ENCODE data around the gene MICAL3. TPM values are rescaled to one million over a fixed set of nuclear protein-coding genes. Genes with fewer than 3 reads are reported as not detected.

MICAL3 gene
- polyA plus RNA-seq, 1 donor: 36.1 TPM

DNA sequence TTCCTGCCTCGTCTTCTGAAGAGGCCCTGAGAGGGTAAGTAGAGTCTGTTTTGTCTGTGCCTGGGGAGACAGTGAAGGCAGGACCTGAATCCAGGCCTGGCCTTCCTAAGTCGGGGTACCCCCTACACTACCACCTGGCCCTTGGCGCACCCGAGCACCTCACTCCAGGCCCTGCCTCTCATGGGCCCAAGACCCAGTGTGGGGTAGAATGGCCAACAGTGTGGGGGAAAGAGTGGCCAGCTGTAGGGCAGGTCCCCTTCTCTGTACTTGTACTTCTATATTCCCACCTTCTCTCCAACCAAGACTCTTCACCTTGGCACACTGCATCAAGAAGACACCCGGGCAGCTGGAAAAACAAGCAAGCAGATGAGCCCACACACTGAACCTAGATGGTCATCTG, 227.7 kb downstream of the MICAL3 start:
- DNase-seq: no peak
- H3K4me3 ChIP-seq (ENCODE audit: low read length): no peak overlapping the region
- no peak overlapping the region for H3K27ac ChIP-seq (ENCODE audit: low read length)
- H3K4me1 ChIP-seq (ENCODE audit: control insufficient read depth, insufficient read depth, low read length): peaks cover 18% of the 10 kb centered on the region
- H3K27me3 ChIP-seq (ENCODE audit: control insufficient read depth, insufficient read depth, low read length): no peaks in the 10 kb centered on the region
- WGBS (ENCODE audit: insufficient coverage, low lambda C conversion rate): no CpG with 5 or more reads among the region's 5 CpGs
- H3K36me3 ChIP-seq (ENCODE audit: control insufficient read depth, insufficient read depth, low read length): peaks cover 10% of the 10 kb centered on the region
- no peaks in the 10 kb centered on the region for H3K9me3 ChIP-seq (ENCODE audit: control insufficient read depth, low read depth, low read length)

- Histone ChIP-seq H3K27me3 (ENCODE audit: control insufficient read depth, insufficient read depth, low read length) (no peaks in the 10 kb centered on the region), H3K27ac (ENCODE audit: low read length) (no peak overlapping the region), H3K36me3 (ENCODE audit: control insufficient read depth, insufficient read depth, low read length) (peaks cover 16% of the 10 kb centered on the region), H3K4me1 (ENCODE audit: control insufficient read depth, insufficient read depth, low read length) (peaks cover 14% of the 10 kb centered on the region), H3K4me3 (ENCODE audit: low read length) (no peak overlapping the region), H3K9me3 (ENCODE audit: control insufficient read depth, low read depth, low read length) (no peaks in the 10 kb centered on the region)
- no peak for DNase-seq
- no CpG with 5 or more reads among the region's 32 CpGs for WGBS (ENCODE audit: insufficient coverage, low lambda C conversion rate)
Measured at GRCh38 chr22:17795661-17796548, 228.5 kb downstream of the MICAL3 start.

- peaks cover 25% of the 10 kb centered on the region for H3K36me3 ChIP-seq (ENCODE audit: control insufficient read depth, insufficient read depth, low read length)
- no CpG with 5 or more reads among the region's 25 CpGs for WGBS (ENCODE audit: insufficient coverage, low lambda C conversion rate)
- no peak for DNase-seq
Measured at GRCh38 chr22:17794726-17795542, 229.4 kb downstream of the MICAL3 start.

GRCh38 chr22:17792854-17793434, 231.4 kb downstream of the MICAL3 start:
- H3K4me1 ChIP-seq (ENCODE audit: control insufficient read depth, insufficient read depth, low read length): no peaks in the 10 kb centered on the region
- DNase-seq: no peak
- no peak overlapping the region for H3K4me3 ChIP-seq (ENCODE audit: low read length)
- no peaks in the 10 kb centered on the region for H3K9me3 ChIP-seq (ENCODE audit: control insufficient read depth, low read depth, low read length)
- H3K36me3 ChIP-seq (ENCODE audit: control insufficient read depth, insufficient read depth, low read length): peaks cover 43% of the 10 kb centered on the region
- H3K27ac ChIP-seq (ENCODE audit: low read length): no peak overlapping the region
- WGBS (ENCODE audit: insufficient coverage, low lambda C conversion rate): no CpG with 5 or more reads among the region's 29 CpGs
- no peaks in the 10 kb centered on the region for H3K27me3 ChIP-seq (ENCODE audit: control insufficient read depth, insufficient read depth, low read length)

More at GRCh38 chr22:17794726-17795542, 229.4 kb downstream of the MICAL3 start:
- Histone ChIP-seq H3K4me1 (ENCODE audit: control insufficient read depth, insufficient read depth, low read length) (peaks cover 6% of the 10 kb centered on the region), H3K27me3 (ENCODE audit: control insufficient read depth, insufficient read depth, low read length) (no peaks in the 10 kb centered on the region), H3K9me3 (ENCODE audit: control insufficient read depth, low read depth, low read length) (no peaks in the 10 kb centered on the region), H3K27ac (ENCODE audit: low read length) (no peak overlapping the region), H3K4me3 (ENCODE audit: low read length) (no peak overlapping the region)

- no CpG with 5 or more reads among the region's 5 CpGs for WGBS (ENCODE audit: insufficient coverage, low lambda C conversion rate)
- Histone ChIP-seq H3K27ac (ENCODE audit: low read length) (no peak overlapping the region), H3K9me3 (ENCODE audit: control insufficient read depth, low read depth, low read length) (no peaks in the 10 kb centered on the region), H3K4me1 (ENCODE audit: control insufficient read depth, insufficient read depth, low read length) (peaks cover under 1% of the 10 kb centered on the region), H3K27me3 (ENCODE audit: control insufficient read depth, insufficient read depth, low read length) (no peaks in the 10 kb centered on the region), H3K36me3 (ENCODE audit: control insufficient read depth, insufficient read depth, low read length) (peaks cover 42% of the 10 kb centered on the region), H3K4me3 (ENCODE audit: low read length) (no peak overlapping the region)
- no peak for DNase-seq
Measured at GRCh38 chr22:17792299-17792698, 232.1 kb downstream of the MICAL3 start.

GRCh38 chr22:17791196-17791595, 233.2 kb downstream of the MICAL3 start:
- Histone ChIP-seq H3K9me3 (ENCODE audit: control insufficient read depth, low read depth, low read length) (no peaks in the 10 kb centered on the region), H3K4me3 (ENCODE audit: low read length) (no peak overlapping the region), H3K27me3 (ENCODE audit: control insufficient read depth, insufficient read depth, low read length) (no peaks in the 10 kb centered on the region), H3K36me3 (ENCODE audit: control insufficient read depth, insufficient read depth, low read length) (peaks cover 42% of the 10 kb centered on the region), H3K27ac (ENCODE audit: low read length) (no peak overlapping the region), H3K4me1 (ENCODE audit: control insufficient read depth, insufficient read depth, low read length) (peaks cover 10% of the 10 kb centered on the region)
- no CpG with 5 or more reads among the region's 21 CpGs for WGBS (ENCODE audit: insufficient coverage, low lambda C conversion rate)
- DNase-seq: no peak

- 100% methylated on average over 3 of the region's 27 CpGs for WGBS (ENCODE audit: insufficient coverage, low lambda C conversion rate)
Measured at GRCh38 chr22:17789379-17790200, 234.8 kb downstream of the MICAL3 start.

DNA sequence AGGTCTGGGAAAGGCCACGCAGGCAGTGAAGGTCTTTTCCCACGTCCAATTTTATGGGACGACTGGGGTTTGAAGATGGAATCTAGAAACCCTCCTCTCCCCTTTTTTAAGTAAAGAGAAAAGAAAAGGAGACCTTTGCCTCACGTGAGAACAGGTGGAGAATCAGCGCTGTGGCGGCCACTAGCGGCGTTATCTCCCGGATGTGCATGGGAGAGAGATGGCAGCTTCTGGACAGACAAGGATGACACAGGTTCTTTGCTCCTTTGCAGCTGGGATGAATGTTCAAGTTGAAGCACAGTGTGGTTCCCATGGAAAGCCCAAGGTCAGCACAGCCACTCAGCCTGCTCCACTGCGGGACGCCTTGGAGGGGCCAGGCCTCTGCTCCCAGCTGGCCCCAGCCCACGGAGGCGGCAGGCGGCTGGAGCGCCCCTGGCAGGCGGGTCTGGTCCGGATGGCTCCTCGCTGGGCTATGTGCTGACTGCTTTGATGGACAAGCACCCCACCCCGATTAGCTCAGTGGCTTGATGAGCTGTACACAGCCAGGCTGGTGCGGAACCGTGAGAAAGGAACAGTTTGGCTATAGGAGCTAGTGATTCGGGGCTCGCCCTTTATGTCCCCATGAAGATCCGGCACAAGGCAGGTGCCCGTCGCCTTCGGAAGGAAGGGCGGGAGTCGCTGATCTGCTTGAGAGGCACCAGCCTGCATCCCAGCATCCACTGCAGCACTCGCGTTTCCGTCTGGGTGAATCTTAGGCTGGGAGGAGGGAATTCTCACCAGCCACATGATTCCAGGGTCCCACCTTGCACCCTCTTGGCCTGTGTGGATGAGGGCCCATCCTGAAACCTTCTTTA, 235.6 kb downstream of the MICAL3 start:
- Histone ChIP-seq H3K27me3 (ENCODE audit: control insufficient read depth, insufficient read depth, low read length) (no peaks in the 10 kb centered on the region), H3K27ac (ENCODE audit: low read length) (no peak overlapping the region), H3K4me1 (ENCODE audit: control insufficient read depth, insufficient read depth, low read length) (peaks cover 10% of the 10 kb centered on the region), H3K4me3 (ENCODE audit: low read length) (no peak overlapping the region), H3K36me3 (ENCODE audit: control insufficient read depth, insufficient read depth, low read length) (peaks cover 37% of the 10 kb centered on the region), H3K9me3 (ENCODE audit: control insufficient read depth, low read depth, low read length) (no peaks in the 10 kb centered on the region)
- DNase-seq: no peak
- WGBS (ENCODE audit: insufficient coverage, low lambda C conversion rate): 100% methylated on average over 1 of the region's 32 CpGs

More at GRCh38 chr22:17789379-17790200, 234.8 kb downstream of the MICAL3 start:
- Histone ChIP-seq H3K4me1 (ENCODE audit: control insufficient read depth, insufficient read depth, low read length) (peaks cover 10% of the 10 kb centered on the region), H3K27me3 (ENCODE audit: control insufficient read depth, insufficient read depth, low read length) (no peaks in the 10 kb centered on the region), H3K9me3 (ENCODE audit: control insufficient read depth, low read depth, low read length) (no peaks in the 10 kb centered on the region), H3K36me3 (ENCODE audit: control insufficient read depth, insufficient read depth, low read length) (peaks cover 40% of the 10 kb centered on the region), H3K4me3 (ENCODE audit: low read length) (no peak overlapping the region), H3K27ac (ENCODE audit: low read length) (no peak overlapping the region)
- DNase-seq: no peak

DNA sequence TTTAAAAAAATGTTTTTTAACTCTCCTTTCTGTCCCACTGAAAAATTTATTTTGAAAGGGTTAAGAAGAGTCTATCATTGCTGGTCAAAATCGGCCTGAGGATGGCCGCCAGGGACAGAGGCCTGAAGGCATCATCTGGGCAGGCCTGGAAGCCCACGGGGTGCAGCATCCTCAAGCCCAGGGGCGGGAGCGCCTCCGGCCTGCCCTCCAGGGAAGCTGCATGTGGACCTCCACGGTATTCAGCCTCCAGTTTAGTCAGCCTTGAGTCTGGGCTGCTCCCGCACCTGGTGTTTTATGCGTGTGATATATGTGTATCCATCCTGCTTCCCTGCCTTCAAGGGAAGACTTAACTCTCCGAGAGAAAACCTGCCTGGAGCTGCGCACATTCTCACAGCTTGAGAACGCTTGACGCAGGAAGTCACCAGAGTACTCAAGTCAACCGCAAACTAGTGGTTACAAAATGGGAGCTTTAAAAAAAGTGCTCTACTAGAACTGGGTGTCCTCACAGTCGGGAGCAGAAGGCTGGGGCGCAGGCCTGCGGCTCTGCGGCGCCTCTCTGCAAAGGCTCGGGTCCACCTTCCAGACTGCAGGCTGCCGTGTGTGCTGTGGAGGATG, 236.5 kb downstream of the MICAL3 start:
- DNase-seq: no peak
- no CpG with 5 or more reads among the region's 21 CpGs for WGBS (ENCODE audit: insufficient coverage, low lambda C conversion rate)
- Histone ChIP-seq H3K9me3 (ENCODE audit: control insufficient read depth, low read depth, low read length) (no peaks in the 10 kb centered on the region), H3K4me1 (ENCODE audit: control insufficient read depth, insufficient read depth, low read length) (peaks cover 10% of the 10 kb centered on the region), H3K27me3 (ENCODE audit: control insufficient read depth, insufficient read depth, low read length) (no peaks in the 10 kb centered on the region), H3K36me3 (ENCODE audit: control insufficient read depth, insufficient read depth, low read length) (peaks cover 37% of the 10 kb centered on the region), H3K4me3 (ENCODE audit: low read length) (no peak overlapping the region), H3K27ac (ENCODE audit: low read length) (no peak overlapping the region)
